Uterus (tissue), 2 donors: ENCODE measurements around the gene SLC6A19.

Experiments used
- CTCF ChIP-seq, 4 experiments: fragments of 200-600 bp in 2 of 4; fragments of 450-650 bp in 2 of 4; sonication (generic) in 2 of 4; IDR thresholded peaks; one replicate each; pipeline ENCODE4 v1.5.1; 2016 to 2019; ENCODE audit warnings: antibody characterized with exemption in 4 of 4, mild to moderate bottlenecking in 2 of 4, moderate library complexity in 1 of 4
- POLR2A ChIP-seq, 2 donors: fragments of 450-650 bp; IDR thresholded peaks; one replicate each; pipeline ENCODE4 v1.6.1; 2016; ENCODE audit warnings: antibody characterized with exemption in 2 of 2, mild to moderate bottlenecking in 1 of 2, moderate library complexity in 1 of 2

- TF ChIP-seq CTCF (IDR thresholded peaks at IDR 0.05): no peak
- TF ChIP-seq POLR2A (IDR thresholded peaks at IDR 0.05): no peak
Observed at GRCh38 chr5:1217596-1218206, 16.3 kb downstream of the SLC6A19 start.
